H7 (cell line): ENCODE measurements around the gene NAV2. TPM values are rescaled to one million over a fixed set of nuclear protein-coding genes. Genes with fewer than 3 reads are reported as not detected.

Experiments
- DNase-seq: peaks from one replicate; pipeline ENCODE4 v3.0.0; 2012
- H3K27me3 ChIP-seq: 2 replicates; pipeline ENCODE4 v1.6.0; 2011; ENCODE audit warnings: mild to moderate bottlenecking, low read length; ENCODE audit not compliant: control insufficient read depth, insufficient read depth
- H3K36me3 ChIP-seq: replicated peaks from 2 replicates; pipeline ENCODE4 v1.5.1; 2011; ENCODE audit warnings: low read length; ENCODE audit not compliant: control insufficient read depth, insufficient read depth
- H3K4me3 ChIP-seq: 2 replicates; pipeline ENCODE4 v1.5.1; 2011; ENCODE audit warnings: low read depth, mild to moderate bottlenecking, control low read depth, low read length, moderate library complexity; ENCODE audit not compliant: insufficient read depth
- total RNA-seq: library from RNA; depleted of rRNA; stranded (reverse); fragments of >200 nt; shearing (Covaris generic); gene quantifications from 2 replicates; pipeline ENCODE4 v1.2.3, GENCODE V29; 2014

Gene NAV2
- total RNA-seq, 1 experiment from 2014 or later: 11.1 TPM

DNA sequence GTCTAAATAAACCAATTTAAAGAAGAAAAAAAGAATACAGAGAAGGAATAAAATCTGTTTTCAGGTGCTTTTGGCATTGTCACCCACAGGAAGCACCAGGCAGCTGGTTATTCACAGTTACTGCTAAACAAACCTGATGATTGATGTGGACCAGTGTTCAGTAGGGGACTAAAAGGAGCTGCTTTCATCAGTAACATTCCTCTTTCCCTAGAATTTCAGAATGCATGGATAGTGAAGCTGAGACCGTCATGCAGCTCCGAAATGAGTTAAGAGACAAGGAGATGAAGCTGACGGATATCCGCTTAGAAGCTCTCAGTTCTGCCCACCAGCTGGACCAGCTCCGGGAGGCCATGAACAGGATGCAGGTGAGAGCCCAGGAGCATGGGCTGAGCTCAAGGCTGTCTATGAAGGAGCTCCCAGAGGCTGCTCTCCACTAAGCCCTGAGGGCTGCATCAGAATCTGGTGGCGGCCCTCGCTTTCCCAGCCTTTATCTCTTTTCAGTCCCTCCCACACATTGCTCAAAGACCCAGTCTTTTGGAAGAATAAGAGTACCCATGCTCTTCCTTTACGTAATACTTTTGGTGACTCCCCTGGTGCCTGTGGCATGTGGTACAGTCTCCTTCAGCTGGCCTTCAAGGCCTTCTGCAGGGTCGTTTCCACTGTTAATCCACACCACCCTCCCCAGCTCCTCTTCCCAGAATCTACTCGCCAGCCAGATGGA lies 378.2 kb downstream of the NAV2 start:
- H3K27me3 ChIP-seq: no peaks in the 10 kb centered on the region
- peaks cover 16% of the 10 kb centered on the region for H3K36me3 ChIP-seq
- no peak for DNase-seq
- no peak overlapping the region for H3K4me3 ChIP-seq

DNA sequence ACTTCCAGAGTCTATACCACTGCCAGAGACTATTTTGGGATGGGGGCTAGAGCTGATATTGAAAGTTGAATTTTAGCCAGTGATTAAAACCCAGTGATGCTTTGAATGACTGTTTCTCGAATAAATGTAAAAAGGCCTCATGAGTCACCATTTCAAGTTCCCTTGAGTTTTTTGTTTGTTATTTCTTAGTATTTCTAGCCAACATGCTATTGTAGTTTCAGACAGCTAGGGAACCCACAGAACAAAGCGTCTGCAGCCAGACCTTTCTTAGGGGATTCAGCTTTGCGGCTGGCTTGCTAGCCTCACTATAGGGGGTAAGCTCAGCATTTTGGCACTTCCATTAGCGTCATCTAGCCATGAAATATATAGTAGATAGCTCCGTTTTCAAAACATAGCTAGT lies 381.1 kb downstream of the NAV2 start:
- H3K36me3 ChIP-seq: peaks cover 20% of the 10 kb centered on the region
- DNase-seq: no peak
- no peak overlapping the region for H3K4me3 ChIP-seq
- H3K27me3 ChIP-seq: no peaks in the 10 kb centered on the region

DNA sequence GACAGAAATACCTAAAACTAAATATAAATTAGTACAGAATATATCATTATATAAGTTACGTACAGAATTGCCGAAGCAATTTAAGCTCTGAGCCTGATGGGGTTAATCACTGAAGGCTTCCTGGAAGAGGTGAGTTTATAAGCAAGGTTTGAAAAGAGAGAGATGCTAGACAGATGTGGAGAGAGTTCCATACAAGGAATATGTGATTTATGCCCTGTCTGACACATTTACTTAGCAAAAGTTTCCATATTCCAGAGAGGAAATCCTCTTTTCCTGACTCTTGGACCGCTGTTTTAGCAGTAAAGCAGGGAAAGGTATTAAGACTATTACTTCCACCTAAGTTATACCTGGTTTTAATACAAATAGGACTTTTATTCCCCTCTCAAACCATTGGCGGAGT lies 382.6 kb downstream of the NAV2 start:
- H3K4me3 ChIP-seq: no peak overlapping the region
- H3K27me3 ChIP-seq: no peaks in the 10 kb centered on the region
- peaks cover 21% of the 10 kb centered on the region for H3K36me3 ChIP-seq

DNA sequence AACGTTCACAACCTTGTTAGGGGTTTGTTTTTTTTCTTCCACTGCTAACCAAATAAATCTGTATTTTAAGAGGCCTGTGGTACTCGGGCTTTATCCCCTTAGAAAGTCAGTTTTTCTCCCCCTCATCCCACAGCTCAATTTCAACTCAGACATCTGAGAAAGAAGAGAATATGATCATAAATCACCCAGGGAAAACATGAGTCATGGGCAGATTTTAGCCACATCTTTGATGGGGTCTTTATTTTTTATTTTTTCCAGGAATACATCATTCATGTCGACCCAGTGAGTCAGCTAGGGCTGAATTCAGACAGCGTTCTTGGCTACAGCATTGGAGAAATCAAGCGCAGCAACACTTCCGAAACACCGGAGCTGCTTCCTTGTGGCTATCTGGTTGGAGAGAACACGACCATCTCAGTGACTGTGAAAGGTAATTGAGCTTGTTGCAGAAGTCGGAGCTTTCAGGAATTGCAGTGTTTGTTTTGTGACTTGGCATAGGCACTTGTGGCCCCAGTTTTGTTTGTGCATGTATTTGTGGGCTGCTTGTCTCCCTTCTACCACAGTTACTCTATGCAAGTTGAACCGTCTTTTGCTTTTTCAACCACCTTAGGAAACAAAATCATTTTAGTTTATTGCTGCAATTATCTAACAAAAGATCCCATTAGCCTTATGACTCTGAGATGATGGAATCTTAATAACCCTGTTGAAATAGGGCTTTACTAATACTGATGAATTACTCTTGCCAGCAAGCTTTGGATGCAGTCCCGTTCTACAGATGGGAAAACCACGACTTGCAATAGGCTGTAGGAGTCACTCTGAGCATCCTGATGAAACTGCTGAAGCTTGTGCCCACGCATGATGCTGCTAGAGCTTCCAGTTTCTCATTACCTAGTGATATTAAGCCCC lies 384.9 kb downstream of the NAV2 start:
- no peak for DNase-seq
- Histone ChIP-seq H3K36me3 (peaks cover 22% of the 10 kb centered on the region), H3K27me3 (no peaks in the 10 kb centered on the region), H3K4me3 (no peak overlapping the region)

More for the DNA sequence above, 382.6 kb downstream of the NAV2 start:
- no peak for DNase-seq

DNA sequence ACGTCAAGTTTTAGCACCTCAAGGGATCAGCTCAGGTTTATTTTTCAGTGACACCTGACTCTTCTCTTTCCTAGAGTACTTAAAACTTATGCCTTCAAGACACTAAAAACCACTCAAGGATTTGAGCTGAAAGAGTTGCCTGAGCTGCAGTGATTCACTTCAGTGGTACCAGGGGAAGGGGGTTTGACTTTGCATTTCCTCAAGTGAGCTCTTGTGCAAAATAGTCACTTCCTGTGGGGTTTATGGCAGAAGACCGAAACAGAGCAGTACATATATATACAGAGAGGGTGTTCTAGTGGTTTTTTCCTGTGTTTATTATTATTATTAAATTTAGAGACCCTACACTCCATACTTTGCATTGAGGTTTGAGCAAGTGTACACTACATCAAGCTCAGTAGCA lies 386.9 kb downstream of the NAV2 start:
- peaks cover 34% of the 10 kb centered on the region for H3K36me3 ChIP-seq
- no peak for DNase-seq
- no peak overlapping the region for H3K4me3 ChIP-seq
- no peaks in the 10 kb centered on the region for H3K27me3 ChIP-seq

DNA sequence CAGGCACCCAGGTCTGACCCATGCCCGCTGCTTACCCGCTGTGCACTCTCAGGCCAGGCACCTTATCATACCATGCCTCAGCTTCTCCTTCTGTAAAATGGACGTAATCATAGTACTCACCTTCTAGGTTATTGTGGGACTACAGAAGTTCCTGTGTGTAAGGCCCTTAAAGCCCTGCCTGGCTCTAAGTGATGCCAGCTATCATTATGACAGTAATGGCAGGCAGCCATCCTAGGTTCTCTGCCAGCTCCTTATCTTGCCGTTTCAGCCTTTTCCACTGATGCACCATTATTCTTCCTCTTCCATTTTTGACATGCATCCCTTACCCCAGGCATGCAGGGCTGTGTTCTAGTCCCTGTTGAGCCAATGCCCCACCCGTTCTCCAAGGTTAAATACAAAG lies 389.8 kb downstream of the NAV2 start:
- peaks cover 32% of the 10 kb centered on the region for H3K36me3 ChIP-seq
- H3K27me3 ChIP-seq: no peaks in the 10 kb centered on the region

DNA sequence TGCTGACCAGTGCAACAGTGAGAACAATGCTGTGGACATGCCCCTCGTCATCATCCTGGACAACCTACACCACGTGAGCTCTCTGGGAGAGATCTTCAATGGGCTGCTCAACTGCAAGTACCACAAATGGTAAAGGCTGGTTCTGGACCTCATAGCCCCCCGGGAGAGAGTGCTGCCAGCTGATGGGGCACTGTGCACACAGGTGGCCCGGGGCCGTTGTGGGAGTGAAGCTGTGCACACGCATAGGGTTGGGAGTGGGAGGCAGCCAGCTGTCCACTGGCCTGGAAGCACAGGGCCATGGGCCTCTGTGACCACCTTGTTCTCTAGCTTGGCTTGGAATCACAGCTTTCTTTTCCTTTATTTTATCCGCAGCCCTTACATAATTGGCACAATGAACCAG lies 390.6 kb downstream of the NAV2 start:
- DNase-seq: no peak
- Histone ChIP-seq H3K27me3 (no peaks in the 10 kb centered on the region), H3K4me3 (no peak overlapping the region), H3K36me3 (peaks cover 32% of the 10 kb centered on the region)

More for the DNA sequence above, 389.8 kb downstream of the NAV2 start:
- no peak overlapping the region for H3K4me3 ChIP-seq
- no peak for DNase-seq

DNA sequence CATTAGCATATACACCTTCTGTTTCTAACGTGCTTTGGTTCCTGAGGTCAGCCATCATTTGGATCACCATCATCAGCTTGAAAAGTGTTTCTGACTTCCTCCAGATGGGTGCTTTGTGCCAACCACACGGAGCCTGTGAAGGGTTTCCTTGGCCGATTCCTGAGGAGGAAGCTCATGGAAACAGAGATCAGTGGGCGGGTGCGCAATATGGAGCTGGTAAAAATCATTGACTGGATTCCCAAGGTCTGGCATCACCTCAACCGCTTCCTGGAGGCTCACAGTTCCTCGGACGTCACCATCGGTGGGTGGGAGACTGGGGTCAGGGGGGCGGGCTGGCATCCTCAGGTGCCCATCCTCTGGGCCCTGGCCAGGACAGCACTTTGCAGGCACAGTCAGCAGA lies 392.8 kb downstream of the NAV2 start:
- Histone ChIP-seq H3K36me3 (peaks cover 32% of the 10 kb centered on the region), H3K27me3 (no peaks in the 10 kb centered on the region), H3K4me3 (no peak overlapping the region)
- no peak for DNase-seq

DNA sequence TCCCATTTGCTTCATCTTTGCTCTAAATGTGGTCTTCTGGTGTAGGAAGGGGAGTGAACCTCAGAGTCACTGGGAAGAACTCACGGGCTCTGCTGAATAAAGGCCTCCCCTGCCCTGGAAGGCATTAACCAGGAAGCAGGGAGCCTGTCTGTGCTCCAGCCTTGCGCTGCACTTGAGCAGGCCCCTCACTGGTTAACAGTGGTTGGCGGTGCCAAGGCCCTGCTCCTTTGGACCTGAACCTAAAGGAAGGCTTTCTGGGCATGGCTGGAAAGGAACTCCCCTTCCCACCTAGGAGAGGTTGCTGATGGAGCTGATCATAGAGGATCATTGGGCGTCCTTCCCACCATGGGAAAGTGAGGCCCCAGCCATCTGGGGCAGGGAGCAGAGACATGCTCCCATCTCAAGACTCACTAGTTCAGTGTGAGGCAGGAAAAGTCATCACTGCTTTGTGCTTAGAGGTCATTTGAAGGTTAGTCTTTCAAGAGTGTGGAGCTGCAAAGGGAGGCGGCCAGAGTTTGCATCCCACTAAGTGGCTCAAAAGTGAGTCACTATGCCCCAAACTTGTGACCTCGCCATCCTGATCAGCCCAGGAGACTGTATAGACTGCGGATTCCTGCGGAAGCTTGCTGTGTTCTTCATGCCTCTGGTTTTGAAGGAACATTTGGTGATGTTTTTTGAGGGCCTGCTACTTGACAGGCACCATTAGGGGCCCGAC lies 397.3 kb downstream of the NAV2 start:
- H3K4me3 ChIP-seq: no peak overlapping the region
- peaks cover 13% of the 10 kb centered on the region for H3K36me3 ChIP-seq
- H3K27me3 ChIP-seq: no peaks in the 10 kb centered on the region
- DNase-seq: no peak

DNA sequence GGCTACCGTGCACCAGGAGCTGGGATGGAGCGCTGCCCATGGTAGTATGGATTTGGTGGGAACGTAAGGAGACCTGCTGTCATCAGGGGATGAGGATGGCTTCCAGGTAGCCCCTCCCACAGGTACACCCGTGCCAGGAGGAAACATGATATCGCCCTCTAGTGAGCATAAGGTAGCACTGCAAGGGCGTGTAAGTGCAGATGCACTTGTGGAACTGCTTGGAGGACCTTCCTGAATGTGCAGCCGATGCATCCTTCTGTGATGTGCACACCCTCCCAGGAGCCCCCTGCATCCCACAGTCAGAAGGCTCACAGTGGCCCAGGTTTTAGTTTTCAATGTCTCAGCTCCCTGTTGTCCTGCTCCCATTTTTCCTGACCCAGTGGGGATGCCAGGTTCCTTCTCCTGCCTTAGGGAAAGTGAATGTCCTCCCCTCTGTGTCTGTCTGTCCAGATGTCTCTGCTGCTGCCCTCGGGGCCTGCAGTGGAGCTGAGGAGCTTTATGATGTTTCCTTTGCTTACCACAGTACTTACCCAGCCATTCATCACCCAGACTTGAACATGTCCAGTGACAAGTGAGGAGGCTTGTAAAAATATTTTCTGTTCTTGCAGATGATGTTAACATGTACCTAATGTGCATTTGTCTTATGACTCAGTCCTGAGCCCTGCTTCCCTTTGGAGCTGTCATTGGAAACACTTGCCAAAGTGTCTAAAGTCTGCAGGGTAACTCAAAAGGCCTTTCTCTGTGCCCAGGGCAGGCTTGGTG lies 398.5 kb downstream of the NAV2 start:
- Histone ChIP-seq H3K27me3 (no peaks in the 10 kb centered on the region), H3K4me3 (no peak overlapping the region), H3K36me3 (peaks cover 12% of the 10 kb centered on the region)
- peak; percentile 93 for DNase-seq

DNA sequence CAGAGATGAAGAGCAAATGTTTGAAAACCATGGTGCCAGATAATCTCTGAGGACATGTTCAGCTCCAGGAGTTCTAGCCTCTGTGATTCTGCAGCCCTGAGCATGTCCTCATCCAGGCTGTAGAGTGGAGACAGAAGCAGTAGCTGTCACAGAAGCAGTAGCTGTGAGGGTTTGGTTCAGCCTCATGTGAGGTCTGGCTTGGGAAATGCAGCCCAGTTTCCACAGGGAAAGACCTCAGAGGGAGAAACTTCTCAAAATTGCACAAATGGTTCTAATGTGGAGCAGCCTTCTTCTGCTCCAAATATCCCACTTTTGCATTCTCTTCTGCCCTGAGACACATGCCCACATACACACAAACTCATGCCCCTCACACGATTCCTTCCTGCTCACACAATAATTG lies 399.2 kb downstream of the NAV2 start:
- DNase-seq: no peak
- Histone ChIP-seq H3K27me3 (no peaks in the 10 kb centered on the region), H3K4me3 (no peak overlapping the region), H3K36me3 (peaks cover 12% of the 10 kb centered on the region)

DNA sequence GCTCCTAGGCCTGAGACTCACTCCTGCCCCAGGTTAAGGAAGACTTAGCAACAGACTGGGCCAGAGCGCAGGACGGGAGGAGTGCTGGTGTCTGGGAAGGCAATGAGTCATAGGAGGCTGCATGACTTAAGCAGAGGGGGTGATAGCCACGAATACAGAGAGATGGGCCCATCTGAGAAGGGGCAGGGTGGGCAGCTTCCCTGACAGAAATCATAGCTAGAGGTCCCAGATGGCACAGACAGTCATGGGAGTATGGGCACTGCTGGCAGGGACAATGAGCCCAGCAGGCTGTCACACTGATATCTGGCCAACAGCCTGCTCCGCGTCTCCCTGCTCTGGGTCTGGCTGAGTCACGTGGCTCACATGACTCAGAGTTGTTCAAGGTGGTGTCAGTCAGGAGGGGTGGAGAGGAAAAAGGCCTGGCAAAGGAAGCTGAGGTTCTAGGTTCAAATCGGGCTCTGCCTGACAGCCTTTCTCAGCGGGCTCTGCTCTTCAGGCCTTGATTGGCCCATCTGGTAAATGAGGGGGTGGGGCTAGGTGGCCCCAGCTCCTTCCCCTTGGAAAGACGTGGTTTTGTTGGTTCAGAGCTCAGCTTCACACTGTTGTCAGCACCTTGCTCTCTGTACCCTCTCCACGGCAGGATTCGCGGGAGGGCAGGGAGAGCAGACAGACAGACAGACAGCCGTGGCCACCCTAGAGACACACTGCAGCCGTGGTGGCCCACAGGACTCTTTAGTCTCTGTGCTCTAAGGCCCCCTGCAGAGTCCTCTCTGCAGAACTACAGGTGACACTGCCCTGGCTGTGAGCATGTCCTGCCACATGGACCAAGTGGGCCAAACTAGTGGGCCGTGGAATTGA lies 399.9 kb downstream of the NAV2 start:
- Histone ChIP-seq H3K27me3 (no peaks in the 10 kb centered on the region), H3K4me3 (no peak overlapping the region), H3K36me3 (peaks cover 10% of the 10 kb centered on the region)
- DNase-seq: no peak

DNA sequence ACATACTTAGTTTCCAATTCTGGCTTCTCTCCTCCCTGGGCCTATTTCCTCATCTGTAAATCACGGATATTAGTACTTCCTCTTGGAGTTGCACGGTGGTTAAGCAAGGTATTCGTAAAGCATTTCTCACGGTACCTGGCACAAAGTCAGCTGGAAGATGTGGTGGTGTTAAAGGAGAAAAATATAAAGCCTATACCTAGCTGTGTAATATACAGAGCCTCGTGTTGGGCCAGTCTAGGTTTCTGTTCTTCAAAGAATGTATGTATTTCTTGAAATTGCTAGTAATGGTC lies 400.5 kb downstream of the NAV2 start:
- Histone ChIP-seq H3K27me3 (no peaks in the 10 kb centered on the region), H3K36me3 (peaks cover 8% of the 10 kb centered on the region), H3K4me3 (no peak overlapping the region)
- no peak for DNase-seq
